NCI-H2171 treated with DMSO at 0.1 percent for 48 hours (cell line): Measurements from ENCODE around the gene CD93.

ENCODE experiments used
- DNase-seq: peaks from one replicate; lab custom pipeline; 2025; lab: John Stamatoyannopoulos, UW

CD93 gene, protein sequence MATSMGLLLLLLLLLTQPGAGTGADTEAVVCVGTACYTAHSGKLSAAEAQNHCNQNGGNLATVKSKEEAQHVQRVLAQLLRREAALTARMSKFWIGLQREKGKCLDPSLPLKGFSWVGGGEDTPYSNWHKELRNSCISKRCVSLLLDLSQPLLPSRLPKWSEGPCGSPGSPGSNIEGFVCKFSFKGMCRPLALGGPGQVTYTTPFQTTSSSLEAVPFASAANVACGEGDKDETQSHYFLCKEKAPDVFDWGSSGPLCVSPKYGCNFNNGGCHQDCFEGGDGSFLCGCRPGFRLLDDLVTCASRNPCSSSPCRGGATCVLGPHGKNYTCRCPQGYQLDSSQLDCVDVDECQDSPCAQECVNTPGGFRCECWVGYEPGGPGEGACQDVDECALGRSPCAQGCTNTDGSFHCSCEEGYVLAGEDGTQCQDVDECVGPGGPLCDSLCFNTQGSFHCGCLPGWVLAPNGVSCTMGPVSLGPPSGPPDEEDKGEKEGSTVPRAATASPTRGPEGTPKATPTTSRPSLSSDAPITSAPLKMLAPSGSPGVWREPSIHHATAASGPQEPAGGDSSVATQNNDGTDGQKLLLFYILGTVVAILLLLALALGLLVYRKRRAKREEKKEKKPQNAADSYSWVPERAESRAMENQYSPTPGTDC

GRCh38 chr20:23086056-23086566 lies at the start of gene CD93:
Gene CD93 (minus strand): TSS chr20:23086324. CDS start chr20:23086192, 132 bp downstream.
- DNase-seq = no peak

- DNase-seq = no peak
Observed at GRCh38 chr20:23133560-23133998, 47.5 kb upstream of the CD93 start.

DNA sequence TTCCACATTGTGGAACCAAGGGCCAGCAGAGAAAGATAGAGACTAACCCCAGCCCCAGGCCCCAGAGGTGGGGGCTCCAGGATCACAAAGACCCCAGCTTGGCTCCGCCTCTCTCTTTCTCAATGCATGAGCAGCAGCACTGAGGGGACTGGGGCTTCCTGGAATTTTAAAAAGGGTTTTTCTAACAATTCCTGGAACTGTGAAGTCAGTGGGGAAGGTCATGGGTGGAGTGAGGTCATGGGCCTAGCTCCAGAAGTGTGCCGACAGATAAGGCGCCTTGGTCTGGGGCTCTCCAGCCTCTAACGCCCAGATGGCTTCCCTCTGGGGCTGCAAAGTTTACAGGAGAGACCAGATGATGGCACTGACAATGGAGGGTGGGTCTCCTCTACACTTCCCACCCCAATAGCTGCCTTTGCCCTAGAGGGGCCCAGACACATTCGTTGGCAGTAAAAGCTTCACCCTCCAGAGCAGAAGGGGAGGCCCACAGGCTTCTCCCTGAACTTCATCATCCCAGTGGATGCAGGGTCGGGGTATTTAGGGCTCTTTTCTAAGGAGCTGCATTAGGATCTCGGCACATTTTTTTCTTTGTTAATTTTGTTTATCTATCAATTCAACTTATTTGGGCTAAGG lies 46.9 kb upstream of the CD93 start:
- no peak for DNase-seq

- DNase-seq = no peak
Observed at GRCh38 chr20:23132293-23132929, 46.3 kb upstream of the CD93 start.

DNA sequence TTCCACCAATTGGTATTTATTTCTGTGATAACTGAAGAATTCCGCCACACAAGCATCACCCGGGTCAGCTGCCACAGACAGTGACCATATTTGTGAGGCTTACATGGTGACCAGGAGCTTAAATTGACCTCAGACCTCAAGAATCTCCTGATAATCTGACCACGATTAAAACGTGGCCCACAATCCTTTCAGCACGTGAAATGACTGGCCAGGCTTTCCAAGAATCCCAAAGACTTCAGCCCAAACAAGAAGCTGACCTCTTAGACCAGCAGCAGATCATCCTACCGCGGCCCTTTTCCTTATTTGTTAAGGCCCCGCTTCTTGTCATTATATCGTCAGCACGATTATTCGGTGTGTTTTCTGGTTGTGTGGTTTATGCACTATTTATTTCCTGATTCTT lies 45.6 kb upstream of the CD93 start:
- no peak for DNase-seq

GRCh38 chr20:23130622-23131140 lies 44.6 kb upstream of the CD93 start:
- DNase-seq = no peak

GRCh38 chr20:23129891-23130621 lies 43.9 kb upstream of the CD93 start:
- no peak for DNase-seq

DNA sequence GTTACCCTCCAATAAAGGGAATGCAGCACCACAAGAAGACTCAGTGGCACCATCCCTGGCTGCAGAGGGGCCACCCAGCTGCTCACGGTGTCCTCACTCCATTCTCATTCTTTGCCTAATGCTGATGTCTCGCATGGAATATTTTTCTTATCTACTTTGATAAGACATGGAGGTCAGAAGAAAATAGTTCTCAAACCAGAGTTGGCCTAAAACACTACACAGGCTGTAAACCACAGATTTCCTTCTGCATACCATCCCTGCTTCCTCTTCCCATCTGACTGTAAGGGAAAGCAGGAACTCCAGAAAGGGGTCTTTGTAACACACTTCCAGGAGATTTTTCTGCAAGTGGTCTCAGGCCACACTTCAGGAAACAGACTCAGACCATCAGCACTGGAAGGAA lies 43.1 kb upstream of the CD93 start:
- no peak for DNase-seq

- DNase-seq = no peak
Observed at GRCh38 chr20:23128461-23129125, 42.5 kb upstream of the CD93 start.

DNA sequence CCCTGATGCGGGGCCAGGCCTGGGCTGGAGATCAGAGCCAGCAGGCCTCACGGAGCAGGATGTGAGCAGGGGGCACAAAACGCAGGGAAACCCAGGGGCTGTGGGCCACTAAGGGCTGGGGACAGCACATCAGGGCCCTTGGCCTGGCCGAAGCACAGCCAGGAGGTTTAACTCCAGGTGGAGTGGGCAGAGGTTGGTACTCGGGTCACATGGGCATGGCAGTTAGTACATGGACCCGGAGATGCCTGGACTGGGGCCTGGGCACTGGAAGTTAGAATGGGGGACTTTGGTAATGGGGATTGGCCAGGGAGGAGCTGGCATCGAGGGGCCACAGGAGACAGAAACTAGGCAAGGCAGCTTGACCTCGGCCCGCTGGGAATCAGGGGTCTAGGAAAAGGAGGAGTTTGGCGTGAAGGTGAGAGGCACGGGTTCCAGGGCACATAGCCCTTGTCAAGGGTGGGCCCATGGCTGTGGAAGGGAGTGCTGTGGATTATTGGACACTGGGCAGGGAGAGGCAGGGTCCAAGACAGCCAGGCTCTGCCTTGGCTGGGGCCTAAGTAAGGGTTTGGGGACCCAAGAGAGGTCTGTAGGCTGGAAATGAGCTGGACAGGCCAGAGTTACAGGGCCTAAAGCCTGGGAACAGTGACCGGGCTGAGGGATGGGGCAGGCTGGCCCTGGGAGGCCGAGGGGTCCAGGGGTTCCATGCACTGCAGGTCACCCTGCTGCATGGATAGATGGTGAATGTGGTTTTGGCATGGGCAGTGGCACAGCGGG lies 41.6 kb upstream of the CD93 start:
- no peak for DNase-seq

DNA sequence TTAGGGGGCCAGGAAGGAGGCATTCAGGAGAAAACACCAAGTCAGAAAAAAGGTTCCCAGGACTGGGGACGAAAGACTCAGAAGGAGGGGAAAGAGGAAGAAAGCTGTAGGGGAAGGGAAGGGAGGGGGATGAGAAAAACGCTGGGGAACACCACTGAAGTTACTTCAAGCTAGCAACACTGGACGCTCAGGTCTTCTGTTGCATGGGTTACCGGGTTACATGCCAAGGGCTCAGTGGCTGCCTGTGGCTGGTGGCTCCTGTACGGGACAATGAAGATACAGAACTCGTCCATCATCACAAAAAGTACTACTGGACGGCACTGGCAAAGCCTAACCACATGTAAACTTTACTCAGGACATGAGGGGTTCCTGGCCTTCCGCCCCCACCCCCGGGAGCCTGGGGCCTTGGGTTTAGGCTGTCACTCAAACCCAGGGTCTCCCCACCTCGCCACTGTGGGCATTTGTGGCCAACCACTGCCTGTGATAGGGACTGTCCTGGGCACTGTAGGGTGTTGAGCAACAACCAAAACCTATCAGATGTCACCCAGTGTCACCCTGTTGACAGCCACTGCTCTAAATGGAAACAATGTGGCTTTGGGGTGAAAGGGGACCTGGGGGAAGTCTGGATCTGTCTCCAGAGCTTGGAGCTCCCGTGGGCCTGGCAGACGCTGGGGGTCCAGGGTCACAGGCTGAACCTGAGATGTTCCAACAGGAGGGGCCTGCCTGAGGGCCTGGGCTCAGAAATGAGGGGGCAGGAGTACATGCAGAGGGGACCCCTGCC lies 40.3 kb upstream of the CD93 start:
- no peak for DNase-seq

DNA sequence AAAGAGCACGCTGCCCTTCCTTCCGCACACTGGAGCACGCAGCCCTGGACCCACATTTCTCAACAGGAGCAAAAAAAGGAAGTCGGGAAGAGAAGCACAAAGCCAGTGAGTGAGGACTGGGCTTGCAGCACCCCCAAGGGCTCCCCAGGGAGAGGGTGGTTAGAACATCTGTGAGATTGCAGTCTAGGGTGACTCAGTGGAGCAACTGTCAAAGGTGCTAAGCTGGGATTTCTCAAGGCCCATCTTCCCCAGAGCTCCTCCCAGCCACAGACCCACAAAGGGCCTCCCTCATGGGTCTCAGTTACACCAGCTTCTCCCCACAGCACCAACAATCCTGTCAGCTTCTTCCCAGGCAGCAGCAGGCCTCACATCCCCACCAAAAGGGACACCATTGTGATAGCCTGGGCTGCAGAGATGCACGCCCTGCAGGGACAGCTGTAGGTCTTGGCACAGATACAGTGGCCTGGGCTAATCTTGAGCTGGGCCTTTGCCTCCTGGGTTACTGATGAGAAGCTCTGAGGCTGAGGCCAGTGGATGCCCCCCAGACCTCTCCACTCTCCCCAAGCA lies 39.6 kb upstream of the CD93 start:
- no peak for DNase-seq

DNA sequence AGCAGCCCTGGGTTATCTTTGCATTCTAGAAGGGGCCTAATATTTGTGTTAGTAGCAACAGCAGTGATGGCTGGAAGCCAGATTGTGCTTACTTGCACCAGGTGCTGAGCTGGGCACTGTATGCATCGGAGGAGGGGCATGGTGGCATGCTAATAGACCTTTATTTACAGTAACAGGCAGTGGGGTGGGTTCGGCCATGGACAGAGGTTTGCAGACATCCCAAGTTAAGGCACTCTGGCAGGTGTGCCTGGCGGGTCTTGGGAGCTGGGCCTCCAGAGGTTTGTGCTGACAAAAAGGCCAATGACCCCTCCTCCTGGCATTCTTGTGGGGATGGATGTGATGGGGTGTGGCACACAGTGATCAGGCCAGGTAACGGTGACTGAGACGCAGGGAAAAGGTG lies 39.0 kb upstream of the CD93 start:
- no peak for DNase-seq

GRCh38 chr20:23123886-23124285 lies 37.8 kb upstream of the CD93 start:
- no peak for DNase-seq

GRCh38 chr20:23122796-23123655 lies 36.9 kb upstream of the CD93 start:
- DNase-seq = no peak

GRCh38 chr20:23122321-23122720 lies 36.2 kb upstream of the CD93 start:
- DNase-seq = no peak

DNA sequence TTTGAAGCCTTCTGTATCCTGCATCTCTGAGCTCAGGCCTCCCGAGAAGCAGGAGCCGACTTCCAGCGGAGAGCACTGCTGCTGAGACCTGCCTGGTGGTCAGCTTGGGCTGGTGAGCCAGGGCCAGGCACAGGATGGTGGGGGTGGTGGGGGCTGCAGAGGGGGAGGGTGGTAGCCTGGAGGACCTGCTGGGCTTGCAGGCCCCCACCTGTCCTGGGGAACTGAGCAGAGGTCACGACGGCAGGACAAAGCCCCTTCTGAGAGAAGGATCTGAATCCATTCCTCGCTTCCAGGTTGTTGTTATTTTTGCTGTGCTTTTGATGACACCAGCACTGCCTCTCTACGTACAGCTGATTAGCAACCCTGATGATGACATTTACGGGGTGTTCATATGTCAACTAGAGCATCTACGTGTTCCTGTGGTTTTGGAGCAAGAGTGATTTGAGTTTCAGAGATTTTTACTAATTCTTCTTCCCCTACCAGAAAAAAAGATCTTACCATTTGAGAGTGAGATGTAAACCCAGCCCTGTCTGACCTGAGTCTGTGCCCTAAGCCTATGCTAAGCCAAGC lies 35.7 kb upstream of the CD93 start:
- no peak for DNase-seq
